HG03342 (cell line): ENCODE data around the gene ADCY9.
"Not testable (repeated sequence)": the region's sequence is repeated elsewhere in the genome, so short reads cannot be mapped to it uniquely, and the experiment has no call there.

Experiments
- ATAC-seq: cut with Tn5 transposase; IDR thresholded peaks from one replicate; pipeline ENCODE4 v1.9.1; 2021; ENCODE audit warnings: mild to moderate bottlenecking, moderate library complexity; ENCODE audit not compliant: unreplicated experiment

Gene ADCY9

DNA sequence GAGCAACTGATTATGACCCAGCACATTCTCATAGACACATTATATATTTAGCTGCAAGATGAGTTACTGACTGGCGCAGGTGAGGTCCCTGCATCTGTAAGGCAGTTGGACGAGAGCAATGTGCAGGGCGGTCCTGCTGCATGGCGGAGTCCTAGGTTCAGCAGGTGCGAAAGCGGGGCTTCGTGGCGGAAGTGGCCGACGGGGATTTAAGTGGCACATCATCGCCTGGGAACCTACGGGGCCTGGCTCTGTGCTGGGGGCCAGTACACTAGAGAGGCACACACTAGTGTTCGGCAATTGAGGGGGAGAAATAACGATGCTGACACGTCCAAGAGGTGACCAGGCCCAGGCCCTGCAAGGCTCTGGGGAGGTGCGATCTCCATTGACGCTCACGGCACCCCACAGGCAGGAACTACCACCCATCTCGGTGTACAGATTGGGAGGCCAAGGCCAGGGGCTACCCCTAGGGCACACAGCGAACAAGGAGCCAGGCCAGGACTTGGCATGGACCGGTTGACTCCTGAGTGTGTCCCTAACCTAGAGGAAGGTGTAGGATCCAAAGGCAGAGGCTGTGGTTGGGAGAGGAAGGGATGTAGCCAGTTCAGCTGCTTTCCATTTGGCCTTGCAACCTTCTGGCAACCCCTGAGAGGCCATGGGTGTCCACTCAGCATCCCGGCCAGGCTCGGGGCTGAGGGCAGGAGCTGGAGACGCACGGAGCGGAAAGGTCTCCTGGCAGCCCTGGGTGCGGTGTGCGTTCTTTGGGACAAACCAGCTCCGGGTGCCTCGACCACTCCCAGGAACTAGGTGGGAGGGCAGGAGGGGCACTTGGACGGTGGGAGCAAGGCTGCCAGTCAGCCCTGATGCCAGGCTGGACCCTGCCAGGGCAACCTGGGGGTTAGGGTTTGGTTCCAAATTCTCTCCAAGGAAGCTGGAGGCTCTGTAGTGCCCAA, 131.9 kb downstream of the ADCY9 start:
- ATAC-seq = no peak

GRCh38 chr16:3983081-3983520, 133.1 kb downstream of the ADCY9 start:
- no peak for ATAC-seq

DNA sequence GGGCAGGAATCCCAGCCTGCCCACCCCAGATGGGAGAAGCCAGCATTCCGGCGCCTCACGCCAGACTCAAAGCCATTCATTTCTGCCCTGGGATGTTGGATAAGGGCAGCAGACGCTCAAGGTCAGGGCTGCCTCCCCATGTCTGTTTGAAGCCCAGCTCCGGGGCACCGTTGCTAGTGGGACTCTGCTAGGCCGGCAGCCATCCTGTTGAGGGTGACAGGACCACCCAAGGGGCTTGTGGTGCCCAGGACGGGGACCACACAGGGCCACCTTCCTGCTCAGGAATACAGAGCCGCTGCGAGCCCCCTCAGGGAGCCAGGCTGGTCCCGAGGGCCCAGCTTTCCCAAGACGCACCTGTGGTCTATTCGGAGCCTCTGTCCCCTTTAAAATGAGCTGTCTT, 134.0 kb downstream of the ADCY9 start:
- ATAC-seq = no peak

- ATAC-seq = no peak
Measured at GRCh38 chr16:3980253-3981111, 135.8 kb downstream of the ADCY9 start.

DNA sequence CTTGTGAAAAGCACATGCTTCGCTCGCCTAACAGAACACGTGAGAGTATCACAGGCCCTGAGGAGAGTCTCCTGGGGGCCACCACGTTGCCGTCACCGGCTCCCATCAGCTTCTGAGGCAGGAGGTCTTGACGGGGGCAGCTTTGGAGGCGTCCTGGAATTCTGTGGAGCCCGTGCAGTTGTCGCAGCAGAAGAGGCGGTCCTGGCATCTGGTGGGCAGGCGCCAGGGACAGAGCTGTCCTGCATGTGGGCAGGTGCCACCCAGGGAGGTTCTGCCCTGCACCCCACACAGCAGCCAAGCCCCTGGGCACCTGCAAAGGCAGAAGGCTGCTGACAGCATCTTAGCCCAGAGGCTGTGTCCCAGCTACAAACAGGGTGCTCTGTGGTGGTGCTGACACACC, 136.7 kb downstream of the ADCY9 start:
- no peak for ATAC-seq

- no peak for ATAC-seq
Measured at GRCh38 chr16:3979070-3979469, 137.2 kb downstream of the ADCY9 start.

DNA sequence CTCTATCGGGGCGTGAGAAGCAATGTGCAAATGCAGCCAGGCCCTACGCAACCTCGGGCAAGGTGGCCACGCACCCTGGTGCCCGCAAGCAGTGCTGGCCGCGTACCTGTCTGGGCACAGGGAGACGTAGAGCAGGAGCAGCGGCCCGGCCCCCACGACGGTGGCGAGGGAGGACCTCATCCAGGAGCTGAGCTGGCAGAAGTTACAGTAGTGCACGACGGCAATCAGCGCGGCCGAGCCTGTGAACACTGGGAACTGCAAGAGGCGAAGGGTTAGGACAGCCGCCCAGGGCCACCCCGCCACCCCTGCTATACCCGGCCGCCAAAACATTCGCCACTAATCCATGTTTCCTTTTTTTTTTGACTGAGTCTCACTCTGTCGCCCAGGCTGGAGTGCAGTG, 138.9 kb downstream of the ADCY9 start:
- ATAC-seq = no peak

GRCh38 chr16:3974751-3975150, 141.5 kb downstream of the ADCY9 start:
- no peak for ATAC-seq

- ATAC-seq = no peak
Measured at GRCh38 chr16:3971706-3972105, 144.5 kb downstream of the ADCY9 start.

- ATAC-seq = no peak
Measured at GRCh38 chr16:3971261-3971660, 145.0 kb downstream of the ADCY9 start.

- ATAC-seq = no peak
Measured at GRCh38 chr16:3968551-3968950, 147.7 kb downstream of the ADCY9 start.

DNA sequence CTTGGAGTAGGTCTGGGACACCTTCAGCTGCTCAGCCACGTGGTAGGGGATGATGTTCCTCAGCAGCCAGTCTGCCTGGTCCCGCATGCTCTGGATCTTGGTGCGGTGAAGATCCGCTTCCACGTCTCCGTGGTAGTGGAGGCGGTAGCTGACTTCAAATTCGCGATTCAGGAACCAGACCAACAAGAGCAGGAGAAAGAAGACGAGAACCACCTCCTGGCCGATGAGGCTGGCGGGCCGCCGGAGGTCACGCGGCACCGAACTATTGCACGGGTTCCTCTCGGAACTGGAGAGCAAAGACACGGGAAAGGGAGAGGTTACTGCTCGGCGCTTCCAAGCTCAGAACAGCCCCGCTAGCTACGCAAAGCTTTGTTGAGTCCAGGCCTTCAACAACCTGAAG, 149.6 kb downstream of the ADCY9 start:
- ATAC-seq = no peak

DNA sequence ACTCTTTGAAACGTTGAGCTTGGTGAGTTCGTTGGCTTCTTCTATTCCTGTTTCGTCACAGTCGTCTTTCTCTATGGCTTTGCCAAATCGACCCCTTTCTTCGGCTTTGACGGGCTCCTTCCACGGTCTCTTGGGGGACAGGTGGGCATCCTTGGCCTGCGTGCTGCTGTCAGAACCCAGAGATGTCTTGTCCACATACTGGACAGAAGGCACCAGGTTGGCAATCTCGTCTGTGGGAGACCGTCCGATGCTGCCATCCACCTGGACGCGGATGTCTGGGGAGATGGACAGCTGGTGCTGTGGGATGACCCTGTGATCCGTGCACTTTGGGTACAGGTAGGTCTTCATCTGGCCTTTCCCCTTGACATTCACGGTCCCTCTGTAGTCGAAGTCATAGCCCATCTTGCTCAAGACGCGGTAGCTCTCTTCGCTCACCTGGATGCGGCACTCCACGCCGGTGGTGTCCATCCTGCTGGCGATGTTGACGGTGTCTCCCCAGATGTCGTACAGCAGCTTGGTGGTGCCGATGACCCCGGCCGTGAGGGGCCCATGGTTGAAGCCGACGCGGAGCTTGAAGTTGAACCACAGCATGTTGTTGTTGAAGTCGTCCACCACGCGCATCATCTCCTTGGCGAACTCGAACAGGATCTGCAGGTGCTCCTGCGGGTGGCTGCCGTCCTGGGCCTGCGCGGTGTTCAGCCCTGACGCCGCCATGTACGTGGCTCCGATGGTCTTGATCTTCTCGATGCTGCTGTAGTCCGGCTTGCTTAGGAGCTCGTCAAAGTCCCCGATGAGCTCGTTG, 150.3 kb downstream of the ADCY9 start:
- no peak for ATAC-seq

DNA sequence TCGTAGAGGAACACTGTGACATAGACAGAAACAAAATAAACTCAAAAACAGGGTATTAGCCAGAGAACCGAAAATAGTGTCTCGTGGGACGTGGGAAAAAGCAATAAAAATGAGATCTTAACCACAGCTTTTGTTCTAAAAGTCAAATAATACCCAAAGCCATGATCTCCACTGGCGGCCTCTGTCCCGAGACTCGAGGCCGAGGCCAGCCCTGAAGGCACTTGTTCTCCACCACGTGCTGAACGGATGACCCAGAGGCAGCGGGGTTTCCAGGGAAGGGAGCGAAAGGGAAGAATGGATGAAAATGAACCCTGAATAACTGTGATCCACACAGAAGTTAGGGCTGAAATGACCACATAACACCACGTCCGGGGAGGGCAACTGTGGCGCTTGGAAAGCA, 150.9 kb downstream of the ADCY9 start:
- no peak for ATAC-seq

DNA sequence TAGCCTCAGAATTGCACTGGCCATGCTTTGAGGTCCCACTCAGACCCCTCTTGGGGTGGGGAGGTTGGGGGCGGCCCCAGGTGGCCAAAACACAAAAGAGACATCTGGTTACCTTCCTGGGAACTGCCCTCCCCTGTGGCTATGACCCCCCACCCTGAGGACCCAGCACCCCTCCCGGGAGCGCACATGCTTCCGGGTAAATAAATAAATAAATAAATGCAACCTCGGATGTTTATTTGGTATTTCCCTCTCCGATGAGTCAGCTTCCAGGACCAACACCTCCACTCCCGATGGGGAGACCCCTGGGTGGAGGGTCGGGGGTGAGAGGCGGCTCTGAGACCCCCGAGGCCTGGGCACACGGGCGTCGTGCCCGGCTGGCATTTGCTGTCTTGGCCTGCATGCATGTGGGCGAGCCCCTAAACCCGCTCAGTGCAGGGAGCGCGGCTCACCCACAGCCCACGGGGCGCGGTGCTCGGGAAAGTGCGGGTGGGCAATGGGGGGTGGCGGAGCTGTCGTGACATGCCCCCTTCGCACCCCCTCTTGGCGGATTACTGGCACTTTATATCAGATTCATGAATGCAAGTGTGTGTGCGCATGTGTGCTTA, 151.5 kb downstream of the ADCY9 start:
- no peak for ATAC-seq

DNA sequence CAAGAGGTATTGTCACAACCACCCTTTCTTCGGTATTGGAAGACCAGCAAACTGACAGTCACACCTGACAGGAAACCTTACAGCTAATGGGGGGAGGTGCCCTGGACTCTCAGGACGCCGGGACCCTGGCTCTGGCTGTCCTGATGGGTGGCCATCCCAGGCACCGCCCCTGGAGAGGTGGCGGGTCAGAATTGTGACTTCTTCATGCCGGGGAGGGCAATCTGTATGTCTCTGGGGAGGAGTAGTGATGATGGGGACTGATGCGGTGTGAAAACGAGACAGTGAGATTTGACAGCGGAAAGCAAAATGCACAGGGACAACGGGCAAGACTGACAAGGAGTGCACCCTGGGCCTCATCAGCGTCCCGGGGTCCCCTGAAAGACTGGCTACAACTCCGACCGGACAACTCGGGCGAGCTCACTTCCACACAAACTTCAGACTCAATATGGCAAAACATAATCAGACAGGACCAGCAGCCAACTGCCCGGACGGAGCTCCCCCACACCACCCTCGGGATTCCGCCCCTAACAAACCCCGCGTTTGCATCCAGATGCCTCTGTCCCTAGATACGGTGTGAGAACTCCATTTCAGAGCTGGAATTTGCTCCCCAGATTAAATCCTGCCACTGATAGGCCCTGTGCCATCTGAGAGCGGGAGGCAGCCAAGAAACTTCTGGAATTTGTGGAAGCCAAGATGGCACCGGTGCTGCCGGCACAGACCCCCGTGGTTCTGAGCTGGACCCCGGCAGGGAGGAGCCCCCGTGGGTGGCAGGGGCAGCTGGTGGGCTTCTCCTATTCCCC, 152.2 kb downstream of the ADCY9 start:
- ATAC-seq = no peak

- no peak for ATAC-seq
Measured at GRCh38 chr16:3963203-3963602, 153.0 kb downstream of the ADCY9 start.

DNA sequence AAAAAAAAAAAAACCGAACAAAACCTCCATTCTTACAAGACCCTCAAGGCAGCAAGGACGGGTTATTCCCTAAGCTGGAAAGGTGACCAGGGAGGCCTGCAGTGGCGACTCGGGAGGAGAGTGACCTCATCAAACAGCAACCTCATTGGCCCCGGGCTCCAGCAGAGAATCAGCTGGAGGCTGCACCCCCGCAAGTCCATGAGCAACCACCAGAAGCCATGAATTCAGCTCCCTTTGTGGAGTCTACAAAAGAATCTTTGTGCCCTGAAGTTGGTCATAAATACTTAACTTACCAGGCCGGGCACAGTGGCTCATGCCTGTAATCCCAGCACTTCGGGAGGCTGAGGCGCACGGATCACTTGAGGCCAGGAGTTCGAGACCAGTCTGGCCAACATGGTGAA, 154.8 kb downstream of the ADCY9 start:
- ATAC-seq = no peak

DNA sequence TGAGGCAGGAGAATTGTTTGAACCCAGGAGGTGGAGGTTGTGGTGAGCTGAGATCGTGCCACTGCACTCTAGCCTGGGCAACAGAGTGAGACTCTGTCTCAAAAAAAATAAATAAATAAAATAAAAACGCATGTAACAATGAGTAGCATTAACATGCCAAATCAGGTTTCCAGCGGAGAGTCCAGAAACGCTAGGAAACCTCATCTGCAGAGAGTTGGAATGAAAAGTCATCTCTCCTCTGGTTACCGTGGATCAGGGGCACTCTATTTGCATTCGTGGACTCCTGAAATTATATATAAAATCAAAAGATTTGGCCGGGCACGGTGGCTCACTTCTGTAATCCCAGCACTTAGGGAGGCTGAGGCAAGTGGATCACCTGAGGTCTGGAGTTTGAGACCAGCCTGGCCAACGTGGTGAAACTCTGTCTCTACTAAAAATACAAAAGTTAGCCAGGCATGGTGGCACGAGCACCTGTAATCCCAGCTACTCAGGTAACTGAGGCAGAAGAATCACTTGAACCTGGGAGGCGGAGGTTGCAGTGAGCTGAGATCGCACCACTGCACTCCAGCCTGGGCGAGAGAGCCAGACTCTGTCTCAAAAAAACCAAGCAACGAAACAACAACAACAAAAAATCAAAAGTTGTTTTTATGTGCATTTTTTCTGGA, 156.2 kb downstream of the ADCY9 start:
- ATAC-seq = not testable (repeated sequence)
